Measurements from ENCODE around the gene LRP5. TPM values are rescaled to one million over a fixed set of nuclear protein-coding genes. Genes with fewer than 3 reads are reported as not detected.

Gene LRP5
- total RNA-seq, 1 donor from 2014 or later, result 17.4 TPM

- Mint-ChIP-seq H3K36me3 (ENCODE audit: unreplicated experiment) (no peaks in the 10 kb centered on the region), H3K27ac (ENCODE audit: unreplicated experiment) (peak overlapping the region; percentile 25), H3K27me3 (ENCODE audit: unreplicated experiment) (peaks cover 10% of the 10 kb centered on the region), H3K4me3 (ENCODE audit: unreplicated experiment) (peak overlapping the region; percentile 90), H3K9me3 (ENCODE audit: unreplicated experiment) (peaks cover 10% of the 10 kb centered on the region), H3K4me1 (ENCODE audit: low read depth, unreplicated experiment) (peaks cover 8% of the 10 kb centered on the region)
- no peak for DNase-seq
- TF ChIP-seq, protein P1, sequence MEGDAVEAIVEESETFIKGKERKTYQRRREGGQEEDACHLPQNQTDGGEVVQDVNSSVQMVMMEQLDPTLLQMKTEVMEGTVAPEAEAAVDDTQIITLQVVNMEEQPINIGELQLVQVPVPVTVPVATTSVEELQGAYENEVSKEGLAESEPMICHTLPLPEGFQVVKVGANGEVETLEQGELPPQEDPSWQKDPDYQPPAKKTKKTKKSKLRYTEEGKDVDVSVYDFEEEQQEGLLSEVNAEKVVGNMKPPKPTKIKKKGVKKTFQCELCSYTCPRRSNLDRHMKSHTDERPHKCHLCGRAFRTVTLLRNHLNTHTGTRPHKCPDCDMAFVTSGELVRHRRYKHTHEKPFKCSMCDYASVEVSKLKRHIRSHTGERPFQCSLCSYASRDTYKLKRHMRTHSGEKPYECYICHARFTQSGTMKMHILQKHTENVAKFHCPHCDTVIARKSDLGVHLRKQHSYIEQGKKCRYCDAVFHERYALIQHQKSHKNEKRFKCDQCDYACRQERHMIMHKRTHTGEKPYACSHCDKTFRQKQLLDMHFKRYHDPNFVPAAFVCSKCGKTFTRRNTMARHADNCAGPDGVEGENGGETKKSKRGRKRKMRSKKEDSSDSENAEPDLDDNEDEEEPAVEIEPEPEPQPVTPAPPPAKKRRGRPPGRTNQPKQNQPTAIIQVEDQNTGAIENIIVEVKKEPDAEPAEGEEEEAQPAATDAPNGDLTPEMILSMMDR (IDR thresholded peaks at IDR 0.05; ENCODE audit: partially characterized antibody, unreplicated experiment), result no peak
Observed at GRCh38 chr11:68314203-68315170, 2.1 kb downstream of the LRP5 start.

GRCh38 chr11:68315171-68315920 lies 3.0 kb downstream of the LRP5 start:
- Mint-ChIP-seq H3K27me3 (ENCODE audit: unreplicated experiment) (peaks cover 6% of the 10 kb centered on the region), H3K27ac (ENCODE audit: unreplicated experiment) (no peak overlapping the region), H3K4me1 (ENCODE audit: low read depth, unreplicated experiment) (peaks cover 8% of the 10 kb centered on the region), H3K9me3 (ENCODE audit: unreplicated experiment) (peaks cover 10% of the 10 kb centered on the region), H3K36me3 (ENCODE audit: unreplicated experiment) (no peaks in the 10 kb centered on the region), H3K4me3 (ENCODE audit: unreplicated experiment) (no peak overlapping the region)
- TF ChIP-seq, protein P1 (IDR thresholded peaks at IDR 0.05; ENCODE audit: partially characterized antibody, unreplicated experiment), result no peak
- DNase-seq, result no peak

DNA sequence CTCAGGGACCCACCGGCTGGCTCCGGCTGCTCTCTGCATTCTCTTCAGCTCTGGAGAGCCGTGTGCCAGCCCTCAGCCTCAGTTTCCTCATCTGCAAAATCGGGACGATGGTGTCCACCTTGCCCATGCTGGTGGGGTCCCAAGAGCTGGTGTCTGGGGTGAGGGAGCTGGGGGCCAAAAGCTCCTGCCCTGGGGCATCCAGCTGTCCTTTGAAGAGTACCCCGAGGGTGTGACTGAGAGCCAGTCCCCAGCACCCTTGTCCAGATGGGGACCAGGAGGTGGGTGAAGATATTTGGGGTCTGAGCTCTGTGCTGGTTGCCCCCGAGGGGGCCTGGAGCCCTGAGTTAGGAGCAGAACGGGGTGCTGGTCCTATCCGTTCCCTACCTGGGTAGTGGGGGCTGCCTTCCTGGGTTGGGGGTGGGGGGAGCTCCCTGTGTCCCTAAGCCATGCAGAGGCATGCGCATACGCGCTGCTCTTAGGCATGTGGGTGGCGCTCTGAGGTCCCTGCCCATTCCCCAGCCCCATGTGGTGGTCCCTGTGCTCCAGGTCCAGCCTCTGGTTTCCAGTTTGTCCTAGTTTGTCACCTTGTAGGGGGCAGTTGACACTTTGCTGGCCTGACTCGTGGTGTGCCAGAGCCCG lies 4.9 kb downstream of the LRP5 start:
- Mint-ChIP-seq H3K9me3 (ENCODE audit: unreplicated experiment) (peaks cover 5% of the 10 kb centered on the region), H3K4me1 (ENCODE audit: low read depth, unreplicated experiment) (peaks cover 8% of the 10 kb centered on the region), H3K27ac (ENCODE audit: unreplicated experiment) (no peak overlapping the region), H3K27me3 (ENCODE audit: unreplicated experiment) (peaks cover 4% of the 10 kb centered on the region), H3K36me3 (ENCODE audit: unreplicated experiment) (no peaks in the 10 kb centered on the region), H3K4me3 (ENCODE audit: unreplicated experiment) (no peak overlapping the region)
- DNase-seq, result no peak
- TF ChIP-seq, protein P1 (IDR thresholded peaks at IDR 0.05; ENCODE audit: partially characterized antibody, unreplicated experiment), result no peak

GRCh38 chr11:68321293-68322051 lies 9.1 kb downstream of the LRP5 start:
- Mint-ChIP-seq H3K9me3 (ENCODE audit: unreplicated experiment) (peaks cover 1% of the 10 kb centered on the region), H3K4me1 (ENCODE audit: low read depth, unreplicated experiment) (no peaks in the 10 kb centered on the region), H3K4me3 (ENCODE audit: unreplicated experiment) (no peak overlapping the region), H3K27me3 (ENCODE audit: unreplicated experiment) (no peaks in the 10 kb centered on the region), H3K36me3 (ENCODE audit: unreplicated experiment) (no peaks in the 10 kb centered on the region), H3K27ac (ENCODE audit: unreplicated experiment) (no peak overlapping the region)
- TF ChIP-seq, protein P1 (IDR thresholded peaks at IDR 0.05; ENCODE audit: partially characterized antibody, unreplicated experiment), result no peak
- no peak for DNase-seq
